Kidney glomerular epithelial cell (primary cell): ENCODE data around the gene SMO.

ENCODE experiments used
- DNase-seq: peaks from one replicate; lab custom pipeline; 2025; lab: John Stamatoyannopoulos, UW

The SMO gene

GRCh38 chr7:129188372-129188891 is at the start of gene SMO:
Gene SMO (plus strand): TSS chr7:129188633. CDS start chr7:129189152, 519 bp downstream.
- no peak for DNase-seq

GRCh38 chr7:129143724-129144094 is 44.7 kb upstream of the SMO start:
- DNase-seq, result no peak

DNA sequence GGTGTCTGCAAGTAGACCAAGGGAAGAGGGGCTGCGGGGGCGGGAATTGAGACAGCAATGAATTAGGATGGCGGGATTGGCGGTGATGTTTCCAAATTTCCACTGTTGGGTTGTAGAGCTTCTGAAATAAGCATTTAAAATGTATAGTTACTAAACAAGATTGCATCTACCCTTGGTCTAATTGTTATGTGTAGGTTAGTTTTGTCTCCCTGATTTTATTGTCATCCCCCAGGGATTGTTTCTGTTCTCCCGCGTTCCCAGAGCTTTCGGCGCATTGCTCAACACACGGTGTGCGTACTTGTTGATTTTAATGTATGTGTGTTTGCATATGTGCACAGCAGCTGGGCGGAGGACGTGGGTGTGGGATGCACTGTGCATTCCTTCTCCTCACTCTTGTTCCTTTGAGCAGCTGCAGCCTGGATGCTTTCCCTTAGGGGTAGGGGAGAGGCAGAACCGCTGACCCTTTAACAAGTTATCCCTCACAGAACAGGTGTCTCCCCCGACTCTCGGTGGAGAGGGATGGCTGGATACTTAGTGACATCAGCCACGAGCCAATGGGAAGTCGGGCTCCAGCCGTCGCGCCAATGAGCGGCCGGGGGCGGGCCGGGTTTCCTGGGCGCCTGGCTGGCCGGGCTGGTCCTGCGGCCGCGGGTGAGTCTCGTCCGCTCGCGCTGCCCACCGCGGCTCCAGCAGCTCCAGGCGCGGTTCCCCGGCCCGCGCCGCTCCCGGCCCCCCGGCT is 44.2 kb upstream of the SMO start, which contains the start of gene TSPAN33:
Gene TSPAN33 (plus strand): TSS at position 613 of the 739 bp plus-strand sequence. CDS start 274 bp downstream, outside the sequence.
- DNase-seq, result peak; percentile 52

DNA sequence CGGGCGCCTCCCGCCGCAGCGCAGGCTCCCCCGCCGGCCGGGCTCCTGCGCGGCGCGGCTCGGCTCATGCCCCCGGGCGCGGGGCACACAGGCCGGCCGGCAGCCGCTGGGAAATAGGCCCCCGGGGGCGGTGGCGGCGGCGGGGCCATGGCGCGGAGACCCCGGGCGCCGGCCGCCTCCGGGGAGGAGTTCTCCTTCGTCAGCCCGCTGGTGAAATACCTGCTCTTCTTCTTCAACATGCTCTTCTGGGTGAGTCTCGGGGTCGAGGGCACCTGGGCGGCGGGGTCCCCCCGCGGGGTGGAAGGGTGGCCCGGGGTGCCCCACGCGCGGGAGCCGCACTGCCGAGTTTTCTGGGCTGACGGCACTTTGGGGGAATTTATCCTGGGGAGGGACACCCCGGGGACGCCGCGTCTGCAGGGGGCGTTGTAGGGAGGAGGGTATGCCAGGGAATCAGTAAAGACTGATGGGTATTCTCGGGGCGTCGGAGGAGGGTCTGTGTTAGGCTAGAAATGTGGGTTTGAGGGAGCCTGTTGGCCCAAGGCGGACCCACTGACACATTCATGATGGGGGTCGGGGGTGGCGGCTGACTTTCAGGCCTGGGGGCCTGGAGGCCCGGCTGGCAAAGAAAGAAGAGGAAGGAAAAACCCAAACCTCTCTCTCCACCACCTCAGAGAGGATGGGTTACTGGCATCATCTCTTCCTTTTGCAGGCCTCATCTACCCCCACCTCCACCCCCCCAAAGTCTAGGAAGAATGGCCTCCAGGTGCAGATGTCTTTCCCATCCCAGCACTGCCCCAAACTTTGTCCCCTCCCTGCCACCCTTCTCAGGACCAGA is 43.4 kb upstream of the SMO start:
- no peak for DNase-seq

- DNase-seq, result no peak
Measured at GRCh38 chr7:129146237-129146979, 42.0 kb upstream of the SMO start.

GRCh38 chr7:129147731-129148130 is 40.7 kb upstream of the SMO start:
- no peak for DNase-seq

DNA sequence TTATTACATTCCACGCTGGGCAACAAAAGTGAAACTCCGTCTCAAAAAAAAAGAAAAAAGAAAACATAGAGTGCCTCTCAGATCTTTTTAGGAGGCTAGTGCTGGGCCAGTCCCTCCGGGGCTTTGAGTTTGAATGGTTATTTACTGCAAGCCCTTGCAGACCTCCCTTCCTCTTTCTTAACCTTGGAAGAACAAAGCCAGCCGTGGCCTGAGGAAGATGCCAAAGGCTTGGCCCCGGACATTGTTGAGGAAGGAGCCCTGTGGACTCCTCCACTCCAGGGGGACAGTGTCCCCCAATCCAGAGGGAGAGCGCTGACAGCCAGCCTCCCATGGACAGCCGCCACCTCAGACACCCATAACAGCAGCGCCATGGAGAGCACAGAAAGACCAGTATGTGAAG is 38.9 kb upstream of the SMO start:
- DNase-seq, result no peak

GRCh38 chr7:129150199-129150996 is 38.0 kb upstream of the SMO start:
- DNase-seq, result no peak

DNA sequence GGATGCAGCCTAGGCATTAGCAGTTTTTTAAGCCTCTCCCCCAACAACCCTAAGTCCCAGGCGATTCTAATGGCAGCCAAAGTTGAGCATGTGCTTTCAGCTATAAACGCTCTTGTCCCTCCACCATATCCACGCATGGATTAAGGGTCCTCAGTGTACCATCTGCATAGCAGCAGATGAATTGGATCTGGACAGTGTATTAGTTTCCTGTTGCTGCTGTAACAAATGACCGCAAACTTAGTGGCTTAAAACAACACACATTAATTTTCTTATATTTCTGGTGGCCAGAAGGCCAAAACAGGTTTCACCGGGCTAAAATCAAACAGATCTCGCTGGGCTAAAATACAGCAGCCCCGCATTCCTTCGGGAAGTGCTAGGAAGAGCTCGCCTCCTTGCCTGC is 30.8 kb upstream of the SMO start:
- no peak for DNase-seq

DNA sequence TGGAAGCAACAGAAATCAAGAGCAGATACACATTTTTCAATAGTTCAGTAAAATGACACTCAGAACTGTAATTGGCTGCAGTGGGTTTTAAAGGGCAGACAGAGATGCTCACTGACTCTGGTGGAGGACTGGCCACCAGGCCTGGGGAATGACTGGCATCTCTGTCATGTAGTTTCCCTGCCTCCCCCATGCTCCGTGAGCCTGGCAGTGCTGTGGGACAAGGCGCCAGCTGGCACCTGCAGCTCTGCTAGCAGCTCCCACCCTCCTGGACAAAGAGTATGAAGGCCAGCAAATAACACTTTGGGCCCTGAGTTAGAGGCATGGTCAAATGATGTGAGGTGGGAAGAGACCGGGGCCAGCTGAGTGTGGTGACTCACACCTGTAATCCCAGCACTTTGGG is 28.9 kb upstream of the SMO start:
- DNase-seq, result no peak

GRCh38 chr7:129160161-129160905 is 28.1 kb upstream of the SMO start:
- no peak for DNase-seq

GRCh38 chr7:129161524-129162225 is 26.8 kb upstream of the SMO start:
- DNase-seq, result peak; percentile 28

GRCh38 chr7:129162732-129163131 is 25.7 kb upstream of the SMO start:
- DNase-seq, result no peak

DNA sequence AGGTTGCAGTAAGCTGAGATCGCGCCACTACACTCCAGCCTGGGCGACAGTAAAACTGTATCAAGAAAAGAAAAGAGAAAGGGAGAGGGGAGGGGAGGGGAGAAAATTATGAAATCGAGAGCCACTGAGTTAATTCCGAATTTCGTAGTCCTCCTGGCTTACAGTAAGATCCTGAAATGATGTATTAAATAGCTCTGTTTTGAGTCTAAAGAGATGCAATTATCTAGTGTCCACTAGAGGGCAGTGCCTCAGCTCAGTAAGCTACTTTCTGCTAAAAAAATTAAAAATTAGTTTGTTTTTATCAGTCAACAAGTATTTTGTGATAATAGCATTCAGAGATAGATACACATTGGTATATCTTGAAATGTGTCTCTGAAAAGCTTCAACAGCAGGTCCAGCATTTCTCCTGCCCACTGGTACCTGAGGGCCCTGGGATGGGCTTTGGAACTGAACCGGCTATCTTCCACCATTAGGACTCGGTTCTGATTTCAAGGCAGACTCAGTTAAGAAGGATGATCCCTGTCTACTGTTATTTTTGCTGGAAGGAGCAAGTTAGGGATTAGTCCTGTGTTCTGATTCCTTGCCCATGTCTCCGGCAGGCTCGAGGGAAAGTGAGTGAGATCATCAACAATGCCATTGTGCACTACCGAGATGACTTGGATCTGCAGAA is 24.4 kb upstream of the SMO start:
- DNase-seq, result no peak

- no peak for DNase-seq
Measured at GRCh38 chr7:129166745-129167144, 21.7 kb upstream of the SMO start.

GRCh38 chr7:129167817-129168216 is 20.6 kb upstream of the SMO start:
- DNase-seq, result no peak

DNA sequence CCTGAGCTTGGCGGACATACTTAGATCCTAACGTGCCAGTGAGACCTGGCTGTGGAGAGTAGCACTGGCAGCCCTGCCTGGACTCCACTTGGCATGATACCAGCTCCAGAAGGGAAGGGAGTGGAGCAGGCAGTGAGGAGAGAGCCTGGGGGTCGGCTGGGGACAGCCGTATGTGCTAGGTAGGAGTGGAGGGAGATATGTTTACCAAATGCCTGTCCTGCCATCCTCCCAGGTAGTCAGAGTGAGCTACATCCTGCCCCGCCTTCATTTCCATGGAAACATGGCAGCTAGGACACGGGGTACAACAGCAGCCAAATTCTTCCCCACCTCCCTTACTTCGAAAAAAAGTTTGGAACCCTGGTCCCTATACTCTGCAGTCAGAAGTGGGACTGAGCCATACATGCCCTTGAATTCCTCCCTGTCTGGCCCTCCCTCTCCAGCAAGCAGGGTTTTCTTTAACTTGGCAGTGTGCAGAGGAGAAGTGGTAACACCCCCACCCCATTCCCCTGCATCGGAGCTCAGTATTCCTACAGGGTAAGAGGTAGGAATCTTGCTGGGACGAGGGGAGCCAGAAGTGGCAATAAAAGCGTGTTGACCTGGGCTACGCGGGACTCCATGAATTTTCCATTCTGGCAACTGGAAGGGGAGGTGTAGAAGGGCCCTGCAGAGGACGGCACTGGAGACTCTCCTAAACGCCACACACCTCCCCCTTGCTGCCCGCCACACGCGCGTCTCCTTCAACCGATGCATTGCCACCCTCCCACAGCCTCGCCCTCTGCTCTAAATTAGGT is 20.0 kb upstream of the SMO start:
- DNase-seq, result no peak

- no peak for DNase-seq
Measured at GRCh38 chr7:129169171-129169671, 19.2 kb upstream of the SMO start.
